Left lung (tissue), 10 donors: ENCODE data around the gene PDK2. TPM values are rescaled to one million over a fixed set of nuclear protein-coding genes. Genes with fewer than 3 reads are reported as not detected.

Experiments
- ATAC-seq: fragments of 200-7000 bp; cut with Tn5 transposase; one replicate; pipeline ENCODE4 v1.9.1; 2020; ENCODE audit warnings: moderate library complexity
- DNase-seq, 4 donors: peaks; one replicate each; pipeline ENCODE4 v3.0.0-alpha.2; 2013 to 2020
- H3K27ac ChIP-seq, 2 donors: fragments of 200-600 bp; sonication (generic) in 1 of 2; one replicate each; pipeline versions ENCODE4 v1.5.0 to v1.8.0; 2020 to 2021
- H3K27me3 ChIP-seq, 2 donors: fragments of 200-600 bp; sonication (generic) in 1 of 2; one replicate each; pipeline versions ENCODE4 v1.5.0 to v1.8.0; 2020 to 2021
- H3K36me3 ChIP-seq, 2 donors: fragments of 200-600 bp; sonication (generic) in 1 of 2; one replicate each; pipeline versions ENCODE4 v1.5.0 to v1.8.0; 2020 to 2021
- H3K4me1 ChIP-seq, 2 donors: fragments of 200-600 bp; one replicate each; pipeline ENCODE4 v1.8.0; 2021
- H3K4me3 ChIP-seq, 2 donors: fragments of 200-600 bp; sonication (generic) in 1 of 2; one replicate each; pipeline versions ENCODE4 v1.5.0 to v1.8.0; 2020 to 2021; ENCODE audit warnings: mild to moderate bottlenecking in 1 of 2
- H3K9me3 ChIP-seq, 2 donors: fragments of 200-600 bp; sonication (generic) in 1 of 2; one replicate each; pipeline versions ENCODE4 v1.5.0 to v1.8.0; 2020 to 2021
- CTCF ChIP-seq, 2 donors: fragments of 200-600 bp; sonication (generic) in 1 of 2; IDR thresholded peaks; one replicate each; pipeline versions ENCODE4 v1.5.0 to v1.8.0; 2021; ENCODE audit warnings: antibody characterized with exemption in 2 of 2
- intact Hi-C, 2 donors: fragments of 100-400 bp; cut with DNase I; formaldehyde crosslinking; loops; one replicate each; pipeline versions ENCODE4 v1.11.2 to v1.14.2; 2022
- polyA plus RNA-seq, 6 donors: library from polyadenylated mRNA; unstranded; fragments of 120-200 nt; gene quantifications; one replicate each; pipeline ENCODE4 v1.2.1, GENCODE V29; 2013; ENCODE audit not compliant: insufficient read length in 6 of 6
- total RNA-seq, 2 donors: library from RNA; stranded (reverse); fragmentation: NEBNext Ultra II Directional; extraction: Animal tissue kit (Norgen Biotek cat#: 25700); gene quantifications; one replicate each; pipeline ENCODE4 v1.2.1, GENCODE V29; 2021
- donor health status: DM: no; HTN: yes; CAD: no.
- donor health status: DM: no; HTN: no; CAD: no.

The PDK2 gene
- total and polyA plus RNA-seq, 8 donors: 20.7 to 83.8 (median 67.4) TPM

DNA sequence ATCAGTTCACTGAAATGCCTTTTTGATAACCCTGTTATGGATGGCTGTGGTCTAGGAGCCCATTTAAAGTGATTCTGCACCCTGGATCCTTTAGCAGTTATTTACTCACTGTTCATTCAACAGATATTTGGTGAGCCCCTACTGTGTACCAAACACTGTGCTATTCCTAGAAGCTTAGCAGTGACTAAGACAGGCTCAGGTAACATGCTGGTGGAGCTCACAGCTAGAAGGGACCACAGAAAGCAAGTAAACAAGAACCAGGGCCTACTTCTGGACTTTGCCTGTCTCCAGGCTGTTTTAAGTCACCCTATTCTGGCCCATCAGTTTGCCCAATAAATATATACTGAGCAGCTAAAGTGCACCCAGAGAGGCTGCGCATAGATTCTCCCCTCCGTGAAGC lies 28.2 kb upstream of the PDK2 start:
- TF ChIP-seq CTCF (IDR thresholded peaks at IDR 0.05): no peak
- H3K4me1 ChIP-seq: peaks cover 24 to 39% of the 10 kb centered on the region in 2 donors
- no peak overlapping the region for H3K4me3 ChIP-seq
- no peaks in the 10 kb centered on the region for H3K27me3 ChIP-seq
- peaks cover 0 to 48% of the 10 kb centered on the region in 2 donors for H3K36me3 ChIP-seq
- ATAC-seq (no peak), DNase-seq (no peak)
- no peak overlapping the region for H3K27ac ChIP-seq
- peaks cover 0 to 4% of the 10 kb centered on the region in 2 donors for H3K9me3 ChIP-seq
- intact Hi-C loops: no loop called here

DNA sequence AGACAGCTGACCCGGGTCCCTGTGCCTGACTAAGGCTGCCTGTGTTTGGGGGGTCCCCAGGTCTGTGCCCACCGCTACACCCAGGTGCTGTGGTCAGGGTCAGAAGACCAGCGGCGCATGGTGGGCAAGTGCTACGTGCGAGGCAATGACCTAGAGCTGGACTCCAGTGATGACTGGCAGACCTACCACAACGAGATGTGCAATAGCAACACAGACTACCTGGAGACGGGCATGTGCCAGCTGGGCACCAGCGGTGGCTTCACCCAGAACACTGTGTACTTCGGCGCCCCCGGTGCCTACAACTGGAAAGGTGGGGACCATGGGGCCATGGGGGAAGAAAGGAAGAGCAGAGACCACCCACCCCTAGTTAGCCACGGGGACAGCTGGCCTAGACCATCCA lies 27.2 kb upstream of the PDK2 start:
- intact Hi-C loops: no loop called here
- Histone ChIP-seq H3K9me3 (peaks cover 0 to 4% of the 10 kb centered on the region in 2 donors), H3K4me3 (no peak overlapping the region), H3K27me3 (no peaks in the 10 kb centered on the region), H3K4me1 (peaks cover 15 to 29% of the 10 kb centered on the region in 2 donors), H3K27ac (no peak overlapping the region), H3K36me3 (peaks cover 0 to 57% of the 10 kb centered on the region in 2 donors)
- ATAC-seq (no peak), DNase-seq (no peak)
- TF ChIP-seq CTCF (IDR thresholded peaks at IDR 0.05): no peak

GRCh38 chr17:50070908-50071680 lies 24.1 kb upstream of the PDK2 start:
- TF ChIP-seq CTCF (IDR thresholded peaks at IDR 0.05): no peak

DNA sequence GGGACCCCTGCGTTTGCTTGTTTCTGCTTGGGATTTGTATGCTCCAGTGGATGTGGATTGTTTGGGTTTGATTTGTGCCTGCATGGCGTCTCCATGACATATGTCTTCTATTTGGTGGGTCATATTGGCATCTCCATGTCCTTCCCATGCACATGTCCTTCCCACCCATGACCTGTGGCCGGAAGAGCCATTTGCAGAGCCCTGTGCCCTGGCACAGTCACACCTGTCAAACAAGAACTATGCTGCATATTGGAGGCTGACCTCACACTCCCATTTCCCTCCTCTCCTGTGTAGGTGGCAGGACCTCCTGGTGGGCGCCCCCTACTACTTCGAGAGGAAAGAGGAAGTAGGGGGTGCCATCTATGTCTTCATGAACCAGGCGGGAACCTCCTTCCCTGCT lies 23.5 kb upstream of the PDK2 start:
- TF ChIP-seq CTCF (IDR thresholded peaks at IDR 0.05): no peak
- Histone ChIP-seq H3K27ac (no peak overlapping the region), H3K9me3 (peaks cover 0 to 4% of the 10 kb centered on the region in 2 donors), H3K4me3 (no peak overlapping the region), H3K36me3 (peaks cover 0 to 91% of the 10 kb centered on the region in 2 donors), H3K27me3 (no peaks in the 10 kb centered on the region), H3K4me1 (no peaks in the 10 kb centered on the region)
- DNase-seq (no peak), ATAC-seq (no peak)
- intact Hi-C loops: no loop called here

More at GRCh38 chr17:50070908-50071680, 24.1 kb upstream of the PDK2 start:
- no peak for ATAC-seq
- DNase-seq: no peak
- Histone ChIP-seq H3K36me3 (peaks cover 0 to 85% of the 10 kb centered on the region in 2 donors), H3K4me1 (no peaks in the 10 kb centered on the region), H3K27ac (no peak overlapping the region), H3K4me3 (no peak overlapping the region), H3K27me3 (no peaks in the 10 kb centered on the region), H3K9me3 (peaks cover 0 to 4% of the 10 kb centered on the region in 2 donors)
- intact Hi-C loops: no loop called here

DNA sequence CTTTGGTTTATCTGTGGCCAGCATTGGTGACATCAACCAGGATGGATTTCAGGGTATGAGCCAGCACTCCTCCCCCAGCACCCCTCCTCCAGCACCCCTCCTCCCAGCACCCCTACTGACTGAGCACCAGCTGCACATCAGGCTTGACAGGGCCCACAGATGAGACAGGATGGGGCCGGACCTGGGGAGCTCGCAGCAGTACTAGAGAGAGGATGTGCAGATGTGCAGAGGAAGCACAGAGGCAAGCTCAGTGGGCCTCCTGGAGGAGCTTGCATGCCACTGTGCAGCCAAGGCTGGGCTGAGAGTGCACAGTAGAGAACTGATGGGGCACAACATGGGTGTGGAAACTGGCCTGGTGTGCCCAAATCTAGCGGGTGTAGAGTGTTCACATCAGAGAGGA lies 23.0 kb upstream of the PDK2 start:
- peaks cover 0 to 4% of the 10 kb centered on the region in 2 donors for H3K9me3 ChIP-seq
- ATAC-seq: no peak
- TF ChIP-seq CTCF (IDR thresholded peaks at IDR 0.05): no peak
- DNase-seq: no peak
- H3K36me3 ChIP-seq: peaks cover 0 to 91% of the 10 kb centered on the region in 2 donors
- intact Hi-C loops: no loop called here
- no peak overlapping the region for H3K27ac ChIP-seq
- no peaks in the 10 kb centered on the region for H3K27me3 ChIP-seq
- H3K4me1 ChIP-seq: no peaks in the 10 kb centered on the region
- no peak overlapping the region for H3K4me3 ChIP-seq
